GM18870 (cell line): ENCODE results near the gene SAMD4A.

ENCODE experiments used
- ATAC-seq: cut with Tn5 transposase; IDR thresholded peaks from one replicate; pipeline ENCODE4 v1.9.1; 2021; ENCODE audit warnings: moderate library complexity; ENCODE audit not compliant: unreplicated experiment

SAMD4A gene

GRCh38 chr14:54718046-54718445 is 151.1 kb downstream of the SAMD4A start:
- ATAC-seq: no peak

GRCh38 chr14:54719406-54719805 is 152.5 kb downstream of the SAMD4A start:
- ATAC-seq: no peak

DNA sequence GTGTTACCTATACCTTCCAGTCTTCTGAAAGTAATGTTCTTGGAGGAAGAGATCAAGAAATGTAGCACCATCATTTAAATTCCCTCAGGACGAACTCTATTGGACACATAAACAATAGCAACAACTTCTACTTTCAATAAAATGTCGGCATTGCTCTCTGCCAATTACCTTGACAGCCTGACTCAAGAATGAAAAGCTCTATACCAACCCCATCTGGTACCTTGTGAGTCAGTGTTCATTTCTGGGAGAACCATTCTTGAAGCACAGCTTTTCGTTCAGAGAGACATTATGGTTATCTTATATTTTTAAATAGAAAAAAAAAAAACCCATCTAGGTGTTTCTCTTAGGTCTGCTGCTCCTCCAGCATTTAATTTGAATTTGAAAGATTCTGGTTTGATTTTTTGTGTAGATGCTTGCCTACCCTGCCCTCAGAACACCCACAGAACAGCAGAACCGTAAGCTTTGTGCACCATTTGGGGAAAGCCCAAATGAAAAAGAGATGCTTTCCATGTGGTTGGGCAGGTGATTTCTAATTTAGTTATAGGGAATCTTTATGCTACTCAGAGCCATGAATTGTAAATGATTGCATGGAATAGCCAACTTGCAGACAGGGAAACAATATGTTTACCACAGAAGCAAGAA is 156.0 kb downstream of the SAMD4A start:
- no peak for ATAC-seq

GRCh38 chr14:54724123-54724522 is 157.2 kb downstream of the SAMD4A start:
- no peak for ATAC-seq

DNA sequence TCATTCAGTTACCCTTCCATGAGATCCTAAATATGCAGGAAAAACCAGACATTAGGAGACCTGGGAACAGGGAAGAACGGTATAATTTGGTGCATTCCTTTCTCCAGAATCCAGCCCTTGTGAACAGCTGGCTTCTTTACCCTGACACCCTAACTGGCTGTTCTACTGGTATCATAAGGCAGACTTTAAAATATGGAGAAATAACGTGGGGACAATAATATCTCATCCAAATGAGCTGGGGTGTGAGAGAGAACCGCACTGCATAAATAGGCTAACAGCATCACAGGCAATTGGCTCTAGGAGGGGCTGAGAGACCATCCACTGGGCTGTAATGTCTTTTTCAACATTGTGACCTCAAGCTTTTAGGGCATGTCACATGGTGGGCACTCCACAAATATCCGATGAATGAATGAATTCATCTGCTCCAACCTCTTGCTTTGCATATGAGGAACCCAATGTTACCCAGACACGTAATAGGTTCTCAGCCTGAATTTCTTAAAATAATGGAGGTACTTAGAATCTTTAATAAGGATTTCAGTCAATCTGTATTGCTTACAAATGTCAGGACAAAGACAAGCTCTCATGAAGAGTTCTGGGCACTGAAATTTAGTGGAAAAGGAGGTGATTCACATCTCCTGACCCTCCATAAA is 157.9 kb downstream of the SAMD4A start:
- ATAC-seq: no peak

GRCh38 chr14:54725998-54726397 is 159.1 kb downstream of the SAMD4A start:
- no peak for ATAC-seq

- ATAC-seq: no peak
Observed at GRCh38 chr14:54727929-54728328, 161.0 kb downstream of the SAMD4A start.

GRCh38 chr14:54728700-54729527 is 162.0 kb downstream of the SAMD4A start:
- no peak for ATAC-seq

DNA sequence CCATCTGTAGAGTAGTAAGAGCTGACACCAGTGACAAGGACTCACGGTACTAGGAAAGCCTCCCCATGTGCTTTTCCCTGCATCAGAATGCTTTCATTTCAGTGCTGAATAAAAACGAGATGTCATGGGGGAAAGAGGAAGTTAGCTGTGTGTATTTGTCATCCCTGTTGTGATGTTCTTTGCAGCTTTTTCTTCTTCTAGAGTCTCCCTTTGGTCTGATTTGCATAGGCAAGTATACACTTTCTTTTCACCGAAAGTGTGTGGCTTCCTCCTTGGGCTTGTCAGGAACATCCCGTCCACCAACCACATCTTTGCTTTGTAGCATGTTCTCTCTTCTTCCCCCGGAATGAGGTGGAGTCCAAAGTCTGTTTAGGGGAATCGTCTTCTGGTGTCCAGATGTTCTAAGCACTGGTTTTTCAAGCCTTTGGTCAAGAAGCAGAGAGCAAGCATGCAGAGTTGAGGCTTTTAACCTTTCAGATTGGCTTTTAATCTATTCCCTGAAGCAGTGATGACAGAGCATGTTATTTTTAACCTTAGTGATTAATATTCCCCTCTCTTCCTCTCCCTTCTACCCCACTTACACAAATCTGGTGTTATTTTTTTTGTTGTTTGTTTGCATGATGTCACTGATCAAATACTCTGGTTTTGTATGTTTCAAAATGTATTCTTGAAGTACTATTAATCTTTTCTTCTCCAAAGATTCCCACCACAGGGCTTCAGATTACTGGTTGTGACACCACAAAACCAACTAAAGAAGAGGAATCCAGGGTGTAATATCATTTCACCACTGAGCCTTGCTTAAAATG is 163.4 kb downstream of the SAMD4A start:
- peak; percentile 94 for ATAC-seq

DNA sequence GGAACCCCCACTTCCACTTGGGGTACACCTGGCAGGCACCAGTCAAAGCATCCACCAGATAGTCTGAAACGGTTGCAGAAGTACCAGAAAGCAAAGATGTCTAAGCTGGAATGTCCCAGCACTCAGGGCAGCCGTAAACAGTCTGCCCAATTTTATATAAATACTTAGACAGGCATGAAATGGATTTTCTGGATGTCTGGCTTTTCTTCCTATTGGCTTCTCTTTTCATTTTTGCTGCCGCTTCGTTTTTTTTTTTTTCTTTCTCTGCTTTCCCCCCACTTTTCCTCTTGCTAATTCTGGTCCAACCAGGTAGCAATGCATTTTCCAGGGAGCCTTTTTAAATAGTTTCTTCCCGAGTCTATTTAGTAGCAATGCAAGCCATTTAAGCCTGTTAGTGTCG is 168.0 kb downstream of the SAMD4A start:
- ATAC-seq: no peak

GRCh38 chr14:54735424-54735823 is 168.5 kb downstream of the SAMD4A start:
- ATAC-seq: no peak

DNA sequence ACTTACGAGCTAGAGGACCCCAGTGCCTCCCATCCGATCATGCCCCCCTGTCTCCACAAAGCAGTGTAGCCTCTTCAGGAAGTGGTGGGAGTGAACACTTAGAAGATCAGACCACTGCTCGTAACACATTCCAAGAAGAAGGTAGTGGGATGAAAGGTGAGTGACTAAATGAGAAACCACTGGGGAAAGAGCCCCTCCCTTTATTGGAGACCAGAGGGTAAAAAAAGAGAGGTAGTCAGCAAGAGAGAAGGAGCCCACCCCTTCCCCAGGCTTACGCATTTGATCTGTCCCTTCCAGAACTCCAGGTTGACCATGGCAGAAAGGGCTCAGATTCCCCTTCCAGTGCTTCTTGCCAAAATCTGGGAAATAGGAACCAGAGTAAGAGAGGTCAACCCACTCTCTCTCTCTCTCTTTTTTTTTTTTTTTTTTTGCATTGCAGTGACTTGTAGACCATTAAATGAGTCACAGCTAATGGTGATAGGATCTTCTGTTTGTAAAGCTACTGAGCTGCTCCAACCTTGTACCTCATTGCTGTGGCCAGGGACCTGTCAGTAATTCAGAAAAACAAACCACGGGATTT is 170.3 kb downstream of the SAMD4A start:
- ATAC-seq: no peak

DNA sequence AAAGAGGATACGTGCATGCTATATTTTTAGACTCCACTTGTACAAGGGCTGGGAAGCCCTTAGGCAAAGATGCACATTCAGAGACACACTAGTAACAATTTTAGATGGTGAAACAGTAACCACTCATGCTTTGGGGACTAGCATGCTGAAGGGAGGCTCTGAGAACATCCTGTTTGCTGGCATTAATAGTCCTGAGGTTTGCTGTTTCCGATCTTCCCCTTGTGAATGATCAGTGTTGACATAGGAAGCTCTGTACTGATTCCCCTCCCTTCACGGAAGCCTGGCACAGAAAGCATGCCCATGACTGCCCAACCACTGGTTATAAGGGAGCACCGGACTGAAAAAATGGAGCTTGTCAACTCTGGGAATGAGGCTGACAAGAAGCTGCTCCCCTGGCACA is 171.1 kb downstream of the SAMD4A start:
- ATAC-seq: no peak

DNA sequence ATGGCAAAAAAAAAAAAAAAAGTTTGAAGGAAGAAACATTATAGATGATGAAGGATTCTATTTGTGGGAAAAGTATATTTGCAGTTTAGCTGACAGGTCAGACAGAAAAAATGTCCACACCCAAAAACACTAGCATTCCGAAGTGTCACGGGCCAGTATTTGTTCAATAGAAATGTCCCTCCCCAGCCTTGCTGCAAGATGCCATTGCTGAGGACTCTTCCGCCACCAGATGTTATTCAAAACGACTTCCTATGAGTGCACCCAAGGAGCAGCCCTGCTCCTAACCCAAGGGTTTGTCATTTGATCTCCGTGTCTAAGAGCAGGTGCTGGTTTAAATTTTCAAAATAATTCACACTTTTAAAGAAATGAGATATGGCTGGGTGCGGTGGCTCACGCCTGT is 172.6 kb downstream of the SAMD4A start:
- ATAC-seq: no peak

DNA sequence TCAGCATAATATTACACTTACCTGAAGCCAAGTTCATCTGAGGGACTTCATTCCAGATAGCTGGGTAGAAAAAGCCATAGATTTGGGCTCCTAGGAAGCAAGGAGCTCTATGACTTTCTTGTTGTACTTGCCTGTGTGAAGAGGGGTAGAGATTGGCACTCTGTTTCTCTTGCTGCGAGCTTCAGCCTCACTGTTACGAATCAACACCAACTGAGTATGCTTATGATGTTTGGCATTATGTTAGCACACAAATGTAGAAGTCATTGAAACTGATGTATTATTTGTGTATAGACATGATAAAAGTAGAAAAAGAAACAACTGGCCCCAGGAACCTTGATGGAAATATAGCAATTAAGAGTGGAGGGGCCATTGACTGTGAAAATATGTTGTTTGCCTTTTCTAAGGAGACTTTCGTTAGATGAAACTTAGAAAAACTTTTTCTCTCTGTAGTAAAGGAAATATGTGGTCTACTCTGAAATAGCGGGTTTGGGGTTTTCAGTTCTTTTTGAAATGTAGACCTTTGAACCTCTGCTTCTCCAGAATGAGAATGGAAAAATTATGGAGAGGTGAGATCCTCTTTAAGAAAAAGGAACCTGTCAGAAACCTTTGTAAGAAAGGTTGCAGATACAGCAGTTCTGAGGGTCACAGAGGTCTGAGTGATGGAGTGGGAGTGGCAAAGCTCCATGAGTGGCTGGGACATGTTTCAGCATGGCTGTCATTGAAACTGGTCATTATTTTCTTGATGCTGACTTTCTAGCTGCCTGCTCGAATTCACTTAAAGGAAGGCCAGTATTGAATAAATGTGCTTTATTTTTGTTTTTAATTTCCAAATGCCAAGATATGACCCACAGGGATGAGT is 175.8 kb downstream of the SAMD4A start:
- ATAC-seq: no peak

DNA sequence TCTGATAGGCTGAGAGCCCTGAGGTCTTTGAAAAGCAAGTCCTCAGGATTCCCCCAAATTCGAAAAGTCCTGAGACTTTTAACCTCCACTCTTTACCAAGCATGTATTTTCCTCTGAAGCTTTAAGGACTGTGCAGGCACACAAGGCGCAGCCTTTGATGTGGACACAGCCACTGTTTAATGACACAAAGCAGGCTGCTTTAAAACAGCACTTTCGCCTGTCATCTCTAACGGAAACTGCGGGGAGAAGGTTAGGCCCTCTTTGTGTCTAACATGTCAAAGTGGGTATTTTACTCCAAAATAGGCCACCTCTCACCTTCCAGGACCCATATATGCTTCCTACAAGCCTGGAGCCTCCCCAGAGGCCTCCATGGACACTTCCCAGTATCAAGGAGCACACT is 176.5 kb downstream of the SAMD4A start:
- ATAC-seq: no peak

DNA sequence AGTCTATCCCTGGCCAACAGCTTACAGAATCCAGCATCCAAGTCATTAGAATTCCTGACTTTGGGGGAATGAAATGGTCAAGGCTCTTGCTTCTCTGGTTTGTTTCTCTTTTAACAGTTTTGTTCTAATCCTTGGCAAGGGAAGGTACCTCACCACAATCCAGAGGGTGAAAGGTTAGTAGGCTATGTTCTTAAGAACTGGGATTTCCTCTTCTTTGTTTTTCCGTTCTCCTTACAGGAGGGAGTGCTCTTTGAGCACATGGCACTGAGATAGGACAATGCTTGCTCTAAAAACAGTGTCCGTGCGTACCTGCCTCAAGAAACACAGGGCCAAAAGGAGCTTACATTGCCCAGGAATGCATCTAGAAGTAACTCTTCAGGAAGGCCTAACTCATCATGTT is 179.1 kb downstream of the SAMD4A start:
- no peak for ATAC-seq

DNA sequence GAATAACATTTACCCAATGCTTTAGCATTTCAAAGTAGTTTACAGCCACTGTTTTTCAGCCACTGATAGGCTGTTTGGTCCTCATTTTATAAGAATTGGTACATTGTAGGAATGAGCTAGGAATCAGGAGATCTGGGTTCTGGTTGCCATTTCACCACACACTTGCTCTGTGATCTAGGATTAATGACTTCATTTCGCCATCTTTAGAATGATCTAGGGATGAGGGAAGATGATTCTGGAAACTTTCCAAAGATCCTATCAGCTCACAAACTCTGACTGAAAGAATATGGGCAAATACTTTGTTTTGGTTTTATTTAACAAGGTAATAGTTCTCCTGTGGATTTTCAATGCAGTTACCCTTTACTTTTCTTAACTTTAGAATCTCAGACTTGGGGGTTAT is 180.7 kb downstream of the SAMD4A start:
- ATAC-seq: no peak

- no peak for ATAC-seq
Observed at GRCh38 chr14:54749180-54749579, 182.3 kb downstream of the SAMD4A start.

DNA sequence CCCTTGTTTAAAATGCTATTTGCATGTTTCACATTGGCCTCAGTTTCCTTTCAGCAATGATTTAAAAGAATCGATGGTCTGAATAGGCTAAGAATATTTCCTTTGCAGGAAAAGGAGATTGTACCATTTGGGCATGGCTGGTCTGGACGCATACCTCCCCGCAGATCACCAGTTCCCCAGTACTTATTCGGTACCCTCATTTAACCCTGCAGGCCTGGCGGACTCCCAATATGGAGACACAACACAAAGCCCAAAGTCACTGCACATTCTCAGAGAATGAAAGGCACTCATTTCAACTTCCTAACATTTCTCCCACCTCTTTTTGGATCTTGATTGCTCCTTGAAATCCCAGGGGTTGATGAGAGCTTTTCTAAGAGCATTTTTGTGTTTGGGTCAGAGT is 182.8 kb downstream of the SAMD4A start:
- ATAC-seq: no peak
